AG04449 (cell line): Measurements from ENCODE around the gene TTL.

Source experiments
- CTCF ChIA-PET: fragments of 350-600 bp; formaldehyde crosslinking; extraction: SDS; loops from one replicate; lab custom pipeline; 2021; ENCODE audit warnings: antibody characterized with exemption; lab: Yijun Ruan, JAX
- POLR2A ChIA-PET: fragments of 400-600, 350-600 bp; formaldehyde crosslinking; extraction: SDS; loops from one replicate; lab custom pipeline; 2020; ENCODE audit warnings: antibody characterized with exemption, inconsistent platforms; lab: Yijun Ruan, JAX
- DNase-seq: peaks from one replicate; pipeline ENCODE4 v3.0.0-alpha.2; 2010; ENCODE audit warnings: low read depth, low spot score
- H3K4me3 ChIP-seq: 2 replicates; pipeline ENCODE4 v1.5.1; 2011; ENCODE audit warnings: low read depth, mild to moderate bottlenecking, control low read depth, low read length
- CTCF ChIP-seq: IDR thresholded peaks from one replicate; pipeline ENCODE4 v1.5.1; 2011; ENCODE audit warnings: mild to moderate bottlenecking, moderate library complexity, low read length, control low read depth, inconsistent platforms; ENCODE audit not compliant: insufficient read depth; ENCODE audit errors: missing control alignments

Gene TTL

GRCh38 chr2:112580084-112580483 is 98.1 kb downstream of the TTL start:
- CTCF ChIA-PET, result interaction anchor here (2.0 kb wide), 1 partner anchor 145 kb away, joined by 4 read pairs; no protein-coding TSS in a partner anchor
- POLR2A ChIA-PET, result no interaction called here
- DNase-seq, result no peak
- TF ChIP-seq CTCF, result no peak
- no peak overlapping the region for H3K4me3 ChIP-seq

- peak; percentile 15 for TF ChIP-seq CTCF
- POLR2A ChIA-PET, result no interaction called here
- no peak for DNase-seq
- H3K4me3 ChIP-seq, result no peak overlapping the region
- CTCF ChIA-PET, result interaction anchor here (0.6 to 8.1 kb wide), 13 partner anchors 9 to 878 kb away, joined by 3 to 116 read pairs (median 5); no protein-coding TSS in a partner anchor
Observed at GRCh38 chr2:112582314-112582746, 100.4 kb downstream of the TTL start.

GRCh38 chr2:112583497-112584133 is 101.7 kb downstream of the TTL start:
- H3K4me3 ChIP-seq, result peak overlapping the region; percentile 89
- TF ChIP-seq CTCF, result no peak
- ChIA-PET CTCF (interaction anchor here (0.6 to 8.1 kb wide), 18 partner anchors 12 to 787 kb away, joined by 3 to 116 read pairs (median 4); no protein-coding TSS in a partner anchor), POLR2A (no interaction called here)
- DNase-seq, result no peak

- ChIA-PET CTCF (interaction anchor here (0.9 to 8.1 kb wide), 17 partner anchors 10 to 696 kb away, joined by 3 to 116 read pairs (median 4); no protein-coding TSS in a partner anchor), POLR2A (interaction anchor here (0.9 kb wide), 1 partner anchor 143 kb away, joined by 3 read pairs; no protein-coding TSS in a partner anchor)
- no peak for DNase-seq
- peak within 1 kb of the TSS; percentile 89 for H3K4me3 ChIP-seq
- peak; percentile 13 for TF ChIP-seq CTCF
Observed at GRCh38 chr2:112584134-112584890, 102.4 kb downstream of the TTL start, which contains the start of gene CHCHD5. CHCHD5 (plus strand) TSS chr2:112584609; CDS start chr2:112584648, 39 bp downstream.

GRCh38 chr2:112584891-112585250 is 102.9 kb downstream of the TTL start:
- DNase-seq, result no peak
- POLR2A ChIA-PET, result interaction anchor here (0.9 kb wide), 1 partner anchor 142 kb away, joined by 3 read pairs; no protein-coding TSS in a partner anchor
- H3K4me3 ChIP-seq, result peak overlapping the region; percentile 89
- CTCF ChIA-PET, result interaction anchor here (0.9 to 8.1 kb wide), 11 partner anchors 9 to 357 kb away, joined by 3 to 116 read pairs (median 4); no protein-coding TSS in a partner anchor
- TF ChIP-seq CTCF, result no peak
